Right lobe of liver (tissue), 4 donors: ENCODE results near the gene VPS29.
"Not testable (repeated sequence)": the region's sequence is repeated elsewhere in the genome, so short reads cannot be mapped to it uniquely, and the experiment has no call there.

Source experiments
- CTCF ChIP-seq, 4 donors: fragments of 200-600 bp in 3 of 4; fragments of 450-650 bp in 1 of 4; IDR thresholded peaks; one replicate each; pipeline versions ENCODE4 v1.5.1 to v1.8.0; 2016 to 2022; ENCODE audit warnings: antibody characterized with exemption in 4 of 4, mild to moderate bottlenecking in 2 of 4
- POLR2A ChIP-seq: fragments of 450-650 bp; IDR thresholded peaks from one replicate; pipeline ENCODE4 v1.6.1; 2017; ENCODE audit warnings: antibody characterized with exemption, mild to moderate bottlenecking
- donor health status: DM: no; HTN: no; CAD: no.
- donor health status: DM: no; HTN: no; CAD: no.
- donor health status: DM: no; HTN: yes; CAD: no.

DNA sequence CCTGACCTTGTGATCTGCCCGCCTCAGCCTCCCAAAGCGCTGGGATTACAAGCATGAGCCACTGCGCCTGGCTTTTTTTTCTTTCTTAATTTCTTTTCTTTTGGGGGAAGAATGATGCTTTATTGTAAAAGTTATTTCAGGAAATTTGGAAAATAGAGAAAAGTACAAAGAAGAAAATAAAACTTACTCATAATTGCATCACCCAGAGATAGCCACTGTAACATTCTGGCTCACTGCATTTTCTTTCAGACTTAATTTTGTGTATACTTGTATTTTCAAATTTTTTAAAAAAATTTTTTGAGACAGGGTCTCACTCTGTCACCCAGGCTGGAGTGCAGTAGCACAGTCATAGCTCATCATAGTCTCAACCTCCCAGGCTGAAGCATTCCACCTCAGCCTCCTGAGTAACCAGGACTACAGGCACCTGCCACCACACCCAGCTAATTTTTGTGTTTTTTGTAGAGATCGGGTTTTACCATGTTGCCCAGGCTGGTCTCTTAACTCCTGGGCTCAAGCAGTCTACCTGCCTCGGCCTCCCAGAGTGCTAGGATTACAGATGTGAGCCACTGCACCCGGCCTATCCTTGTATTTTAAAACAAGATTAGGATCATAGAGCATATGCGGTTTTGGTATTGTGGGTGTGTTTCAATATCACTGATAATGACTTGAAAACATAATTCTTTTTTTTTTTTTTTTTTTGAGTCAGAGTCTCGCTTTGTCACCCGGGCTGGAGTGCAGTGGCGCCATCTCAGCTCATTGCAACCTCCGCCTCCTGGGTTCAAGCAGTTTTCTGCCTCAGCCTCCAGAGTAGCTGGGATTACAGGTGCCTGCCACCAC, 19.2 kb upstream of the VPS29 start:
- TF ChIP-seq CTCF (IDR thresholded peaks at IDR 0.05); POLR2A: not testable (repeated sequence)
